Measurements from ENCODE around the gene TLE2.

- TF ChIP-seq POLR2A (IDR thresholded peaks at IDR 0.05) (no peak), CTCF (IDR thresholded peaks at IDR 0.05) (no peak)
Measured at GRCh38 chr19:3014135-3014534, 14.9 kb downstream of the TLE2 start.
